Adrenal gland (tissue), 12 donors: ENCODE data around the gene PMAIP1. TPM values are rescaled to one million over a fixed set of nuclear protein-coding genes. Genes with fewer than 3 reads are reported as not detected.

ENCODE experiments used
- DNase-seq, 7 donors: peaks; one replicate each; pipeline ENCODE4 v3.0.0-alpha.2; 2019 to 2020
- H3K27ac ChIP-seq, 5 donors: fragments of 200-600 bp; sonication (generic) in 4 of 5; 1 replicate in 3 of 5; 2 replicates in 2 of 5; pipeline versions ENCODE4 v1.5.1 to v1.8.0; 2016 to 2020; ENCODE audit warnings: mild to moderate bottlenecking in 1 of 5
- H3K27me3 ChIP-seq: fragments of 200-600 bp; 2 replicates; pipeline ENCODE4 v1.8.0; 2021
- H3K36me3 ChIP-seq, 2 donors: fragments of 200-600 bp; replicated peaks in 1 of 2; 1 replicate in 1 of 2; 2 replicates in 1 of 2; pipeline versions ENCODE4 v1.5.1 to v1.8.0; 2018 to 2022
- H3K4me1 ChIP-seq, 2 donors: fragments of 200-600 bp; replicated peaks in 1 of 2; 1 replicate in 1 of 2; 2 replicates in 1 of 2; pipeline versions ENCODE4 v1.5.1 to v1.8.0; 2018 to 2021
- H3K4me3 ChIP-seq, 4 donors: fragments of 200-600 bp; sonication (generic) in 3 of 4; one replicate each; pipeline ENCODE4 v1.5.1; 2016 to 2018
- H3K9me3 ChIP-seq, 3 donors: fragments of 200-600 bp; sonication (generic) in 1 of 3; replicated peaks in 1 of 3; 1 replicate in 2 of 3; 2 replicates in 1 of 3; pipeline versions ENCODE4 v1.5.1 to v1.8.0; 2016 to 2021
- CTCF ChIP-seq, 6 experiments: fragments of 450-650 bp in 4 of 6; fragments of 200-600 bp in 2 of 6; sonication (generic) in 1 of 6; IDR thresholded peaks; 1 replicate in 5 of 6; 2 replicates in 1 of 6; pipeline versions ENCODE4 v1.5.1 to v1.8.0; 2016 to 2021; ENCODE audit warnings: antibody characterized with exemption in 6 of 6, mild to moderate bottlenecking in 2 of 6, moderate library complexity in 1 of 6
- POLR2A ChIP-seq, 2 donors: fragments of 450-650 bp; IDR thresholded peaks; one replicate each; pipeline ENCODE4 v1.6.1; 2017; ENCODE audit warnings: antibody characterized with exemption in 2 of 2, mild to moderate bottlenecking in 2 of 2, moderate library complexity in 1 of 2
- WGBS, 4 donors: extraction: QIAGEN DNeasy Blood & Tissue Kit in 2 of 4; methylation state at CpG; one replicate each; pipeline versions ENCODE4 v1.1.5 to v1.1.7; 2013 to 2017; 5-methylcytosine and 5-hydroxymethylcytosine counted together
- intact Hi-C, 2 donors: fragments of 100-400 bp; cut with DNase I; formaldehyde crosslinking; loops; one replicate each; pipeline versions ENCODE4 v1.14.1 to v1.15.0; 2022 to 2023
- polyA plus RNA-seq, 3 donors: library from polyadenylated mRNA; stranded (reverse); fragments of 200-250 nt in 2 of 3; fragments of 350-450 nt in 1 of 3; fragmentation: Illumina TruSeq in 1 of 3; extraction: RNeasy Lipid Tissue Mini Kit (QIAGEN cat#74804) in 1 of 3; gene quantifications; one replicate each; pipeline ENCODE4 v1.2.3, GENCODE V29; 2013 to 2014
- total RNA-seq, 9 donors: library from RNA; depleted of rRNA in 4 of 9; stranded (reverse); fragments of >200 nt in 4 of 9; fragments of 120-200 nt in 1 of 9; fragmentation: NEBNext Ultra II Directional in 1 of 9; extraction: Animal tissue kit (Norgen Biotek cat#: 25700) in 1 of 9; gene quantifications; one replicate each; pipeline versions ENCODE4 v1.1.0 to v1.2.4, GENCODE V29; 2013 to 2023
- donor health status: healthy with polysubstance abuse.
- donor health status: Bipolar disorder and iron deficiency.
- donor health status: DM: yes; HTN: yes; CAD: no.
- donor health status: DM: no; HTN: no; CAD: no.
- donor health status: DM: no; HTN: no; CAD: no.
- donor health status: DM: yes; HTN: yes; CAD: no.

PMAIP1 gene
- total and polyA plus RNA-seq, 12 donors: 0.13 to 12.0 (median 0.53) TPM; not detected in 2

GRCh38 chr18:59918997-59919396 lies 19.2 kb downstream of the PMAIP1 start:
- Histone ChIP-seq H3K27me3 (no peaks in the 10 kb centered on the region), H3K36me3 (no peaks in the 10 kb centered on the region), H3K4me3 (no peak overlapping the region), H3K9me3 (no peaks in the 10 kb centered on the region), H3K4me1 (no peaks in the 10 kb centered on the region), H3K27ac (no peak overlapping the region)
- TF ChIP-seq CTCF (IDR thresholded peaks at IDR 0.05): no peak
- TF ChIP-seq POLR2A (IDR thresholded peaks at IDR 0.05): no peak
- WGBS, 4 donors: 87 to 95% (median 93%) methylated on average over 6 of the region's 6 CpGs
- no peak for DNase-seq
- intact Hi-C loops: no loop called here

GRCh38 chr18:59921384-59921891 lies 21.6 kb downstream of the PMAIP1 start:
- Histone ChIP-seq H3K36me3 (no peaks in the 10 kb centered on the region), H3K9me3 (no peaks in the 10 kb centered on the region), H3K27me3 (no peaks in the 10 kb centered on the region), H3K27ac (no peak overlapping the region), H3K4me3 (no peak overlapping the region), H3K4me1 (no peaks in the 10 kb centered on the region)
- 78 to 80% (median 79%) methylated on average over 2 of the region's 2 CpGs for WGBS, 4 donors
- TF ChIP-seq CTCF (IDR thresholded peaks at IDR 0.05) (no peak), POLR2A (IDR thresholded peaks at IDR 0.05) (no peak)
- DNase-seq: no peak
- intact Hi-C loops: no loop called here

GRCh38 chr18:59923539-59924196 lies 23.9 kb downstream of the PMAIP1 start:
- intact Hi-C loops: no loop called here
- Histone ChIP-seq H3K4me1 (no peaks in the 10 kb centered on the region), H3K27ac (no peak overlapping the region), H3K9me3 (no peaks in the 10 kb centered on the region), H3K4me3 (no peak overlapping the region), H3K36me3 (no peaks in the 10 kb centered on the region), H3K27me3 (no peaks in the 10 kb centered on the region)
- WGBS, 4 donors: 79 to 91% (median 83%) methylated on average over 6 of the region's 6 CpGs
- DNase-seq: no peak
- TF ChIP-seq POLR2A (IDR thresholded peaks at IDR 0.05) (no peak), CTCF (IDR thresholded peaks at IDR 0.05) (no peak)

GRCh38 chr18:59926131-59926530 lies 26.3 kb downstream of the PMAIP1 start:
- WGBS, 4 donors: 66 to 82% (median 73%) methylated on average over 5 of the region's 5 CpGs
- no peak for DNase-seq
- Histone ChIP-seq H3K36me3 (no peaks in the 10 kb centered on the region), H3K27me3 (no peaks in the 10 kb centered on the region), H3K4me3 (no peak overlapping the region), H3K9me3 (no peaks in the 10 kb centered on the region), H3K4me1 (no peaks in the 10 kb centered on the region), H3K27ac (no peak overlapping the region)
- intact Hi-C loops: no loop called here
- TF ChIP-seq POLR2A (IDR thresholded peaks at IDR 0.05): no peak
- no peak for TF ChIP-seq CTCF (IDR thresholded peaks at IDR 0.05)
